HG02763 (cell line): ENCODE data around the gene UBE2J2.
A peak's percentile ranks its signal among the peaks of the same experiment; 100 is the strongest.

Source experiments
- ATAC-seq: cut with Tn5 transposase; IDR thresholded peaks from one replicate; pipeline ENCODE4 v1.9.1; 2021; ENCODE audit warnings: mild to moderate bottlenecking, moderate library complexity; ENCODE audit not compliant: unreplicated experiment

The UBE2J2 gene

GRCh38 chr1:1309251-1310108 lies 35.8 kb upstream of the UBE2J2 start:
- no peak for ATAC-seq

GRCh38 chr1:1308756-1309250 lies 35.1 kb upstream of the UBE2J2 start:
- peak; percentile 10 for ATAC-seq

GRCh38 chr1:1307923-1308755 lies 34.5 kb upstream of the UBE2J2 start, which contains the start of the genes ACAP3 and PUSL1:
Gene ACAP3, minus strand, starts transcription at chr1:1307930. Its CDS starts 115 bp downstream, at chr1:1307815.
Gene PUSL1, plus strand, starts transcription at chr1:1308597. Its CDS starts 47 bp downstream, at chr1:1308644.
- peak; percentile 56 for ATAC-seq

GRCh38 chr1:1307261-1307922 lies 33.7 kb upstream of the UBE2J2 start:
- ATAC-seq, result peak; percentile 2

- ATAC-seq, result no peak
Measured at GRCh38 chr1:1306661-1307260, 33.1 kb upstream of the UBE2J2 start.

- ATAC-seq, result no peak
Measured at GRCh38 chr1:1306070-1306660, 32.5 kb upstream of the UBE2J2 start.

GRCh38 chr1:1305300-1306069 lies 31.8 kb upstream of the UBE2J2 start:
- no peak for ATAC-seq

GRCh38 chr1:1304331-1305299 lies 31.0 kb upstream of the UBE2J2 start:
- no peak for ATAC-seq

- ATAC-seq, result no peak
Measured at GRCh38 chr1:1303736-1304135, 30.1 kb upstream of the UBE2J2 start.

- no peak for ATAC-seq
Measured at GRCh38 chr1:1302951-1303509, 29.4 kb upstream of the UBE2J2 start.

- no peak for ATAC-seq
Measured at GRCh38 chr1:1302006-1302430, 28.4 kb upstream of the UBE2J2 start.

- ATAC-seq, result no peak
Measured at GRCh38 chr1:1300352-1300739, 26.7 kb upstream of the UBE2J2 start.

GRCh38 chr1:1299686-1300351 lies 26.2 kb upstream of the UBE2J2 start:
- no peak for ATAC-seq

GRCh38 chr1:1298861-1299685 lies 25.4 kb upstream of the UBE2J2 start:
- ATAC-seq, result no peak

GRCh38 chr1:1297802-1298424 lies 24.3 kb upstream of the UBE2J2 start:
- no peak for ATAC-seq
